HG02943 (cell line): ENCODE measurements around the gene KHSRP.
A peak's percentile ranks its signal among the peaks of the same experiment; 100 is the strongest.

Source experiments
- ATAC-seq: cut with Tn5 transposase; IDR thresholded peaks from one replicate; pipeline ENCODE4 v1.9.1; 2021; ENCODE audit warnings: mild to moderate bottlenecking, low read depth, moderate library complexity; ENCODE audit not compliant: unreplicated experiment

KHSRP gene

DNA sequence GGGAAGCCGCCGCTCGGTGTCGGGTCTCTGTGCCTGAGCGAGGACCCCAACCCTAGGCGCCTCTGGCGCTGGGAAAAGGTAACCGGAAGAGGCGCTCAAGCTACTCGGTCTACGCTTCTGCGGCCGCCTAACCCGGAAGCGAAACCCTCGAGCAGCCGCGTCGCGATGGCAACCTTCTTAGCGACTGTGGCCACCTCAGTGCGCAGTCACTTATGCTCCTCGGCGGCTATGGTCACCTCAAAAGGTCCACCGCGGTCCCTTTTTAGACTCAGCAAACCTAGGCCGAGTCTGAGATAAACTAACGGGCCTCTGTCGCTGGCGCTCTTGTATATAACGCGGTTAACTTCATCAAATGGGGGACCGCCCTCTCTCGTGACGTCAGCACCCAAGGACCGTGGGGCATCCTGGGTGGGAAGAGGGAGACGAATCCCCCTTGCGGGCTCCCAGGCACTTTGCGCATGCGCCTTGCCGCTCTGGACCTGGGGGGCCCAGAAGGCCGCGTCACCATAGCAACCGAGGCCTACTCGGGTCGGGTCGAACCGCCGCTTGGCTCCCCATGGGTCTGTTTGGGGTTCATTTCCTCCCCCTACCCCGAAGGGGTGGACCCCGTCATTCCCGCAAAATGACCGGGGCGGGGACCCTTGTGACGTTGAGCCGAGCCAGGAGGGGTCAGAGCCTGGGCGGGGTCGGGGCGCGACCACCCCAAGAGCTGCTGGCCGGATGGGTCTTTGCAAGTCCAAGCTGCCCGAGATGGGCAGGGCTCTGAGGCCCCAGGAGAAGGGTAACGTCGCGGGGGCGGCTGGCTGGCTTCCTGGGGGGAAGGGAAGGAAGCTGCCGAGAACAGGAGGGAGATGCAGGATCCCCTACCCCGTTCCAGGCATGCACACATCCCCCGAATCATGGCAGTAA lies 31.3 kb downstream of the KHSRP start, which contains the start of gene GTF2F1:
Gene GTF2F1, minus strand, starts transcription at position 91 of the 909 bp plus-strand sequence. CDS start 169 bp downstream, outside the sequence.
- peak; percentile 81 for ATAC-seq

DNA sequence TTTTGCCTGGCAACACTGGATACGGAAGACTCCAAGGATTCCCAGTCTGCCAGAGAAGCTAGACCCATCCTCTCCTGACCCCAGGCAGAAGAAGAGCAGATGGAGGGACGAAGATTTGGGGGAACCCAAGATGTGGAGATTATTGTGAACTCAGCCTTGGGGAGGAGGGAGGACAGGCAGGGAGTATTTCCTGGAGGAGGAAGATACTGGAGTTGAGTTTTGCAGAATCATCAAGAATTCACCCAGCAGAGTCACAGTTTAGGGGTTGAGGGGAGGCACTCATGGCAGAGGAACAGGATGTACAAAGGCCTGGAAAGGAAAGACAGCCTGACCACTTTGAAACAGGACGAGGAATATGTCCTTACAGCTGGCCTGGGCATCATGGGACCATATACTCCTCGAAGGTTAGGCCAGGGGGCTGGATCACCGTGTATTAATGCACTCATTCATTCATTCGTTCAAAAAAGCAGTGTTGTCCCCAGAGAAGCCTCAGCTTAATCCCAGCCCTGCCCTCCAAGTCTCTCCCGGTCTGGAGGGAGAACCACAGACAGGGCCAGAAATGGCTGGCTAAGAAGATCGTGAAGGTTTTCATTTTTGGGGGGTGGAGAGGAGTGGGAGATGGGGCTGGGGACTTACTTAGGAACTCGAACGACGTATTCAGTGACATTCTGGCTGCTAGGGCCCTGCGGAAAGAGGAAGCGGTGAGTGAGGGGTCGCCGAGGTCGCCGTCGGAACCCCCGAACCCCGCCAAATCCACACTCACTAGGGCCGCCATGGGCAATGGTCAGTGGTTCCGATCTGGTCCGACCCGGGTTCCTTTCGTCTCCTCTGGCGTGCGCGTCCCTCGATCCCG lies 32.2 kb downstream of the KHSRP start:
- ATAC-seq: no peak

DNA sequence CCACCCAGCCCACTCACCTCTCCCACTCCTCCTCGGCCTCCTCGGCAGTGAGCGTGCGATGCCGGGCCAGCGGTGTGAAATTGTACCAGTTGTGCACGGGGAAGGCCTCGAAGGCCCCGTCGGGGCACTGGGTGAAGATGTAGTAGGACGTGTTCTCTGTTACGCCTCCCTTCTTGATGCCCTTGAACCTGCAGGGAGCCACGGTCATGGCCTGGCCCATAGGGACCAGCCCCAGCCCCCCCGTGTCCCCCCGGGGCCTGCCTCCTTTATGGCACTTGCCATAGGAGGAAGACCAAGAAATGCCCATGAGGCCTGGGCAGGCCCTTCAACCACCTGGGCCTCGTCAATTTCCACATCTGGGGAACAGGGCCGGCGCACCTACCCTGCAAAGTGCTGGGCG lies 37.2 kb downstream of the KHSRP start:
- ATAC-seq: no peak

DNA sequence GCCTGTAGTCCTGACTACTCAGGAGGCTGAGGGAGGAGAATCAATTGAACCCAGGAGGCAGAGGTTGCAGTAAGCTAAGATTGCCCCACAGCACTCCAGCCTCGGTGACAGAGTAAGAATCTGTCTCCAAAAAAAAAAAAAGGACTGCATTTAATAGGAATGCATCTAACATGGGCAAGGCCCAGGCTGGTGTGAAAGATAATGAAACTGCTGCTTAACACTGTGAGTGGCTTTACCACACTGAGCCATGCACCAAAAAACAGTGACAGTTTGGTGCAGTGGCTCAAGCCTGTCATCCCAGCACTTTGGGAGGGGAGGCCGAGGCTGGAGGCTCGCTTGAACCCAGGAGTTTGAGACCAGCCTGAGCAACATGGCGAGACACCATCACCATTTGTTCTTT lies 40.2 kb downstream of the KHSRP start:
- no peak for ATAC-seq

DNA sequence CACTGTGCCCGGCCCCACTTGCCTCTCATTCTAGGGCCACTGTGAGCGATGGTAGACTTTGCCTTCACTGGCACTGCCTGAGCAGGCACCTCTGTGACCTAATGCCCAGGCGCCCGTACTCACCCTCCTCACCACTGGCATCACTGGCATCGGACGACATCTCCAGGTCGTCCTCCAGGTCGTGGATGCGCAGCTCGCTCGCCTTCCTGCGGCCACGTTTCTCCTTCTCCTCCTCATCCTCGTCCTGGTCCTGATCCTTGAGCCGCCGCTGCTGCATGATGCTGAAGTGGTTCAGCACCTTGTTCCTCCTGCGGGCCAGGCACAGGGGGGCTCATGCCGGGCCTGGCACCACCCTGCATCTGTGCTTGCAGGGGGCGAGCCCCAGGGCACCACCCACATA lies 41.4 kb downstream of the KHSRP start:
- ATAC-seq: no peak

DNA sequence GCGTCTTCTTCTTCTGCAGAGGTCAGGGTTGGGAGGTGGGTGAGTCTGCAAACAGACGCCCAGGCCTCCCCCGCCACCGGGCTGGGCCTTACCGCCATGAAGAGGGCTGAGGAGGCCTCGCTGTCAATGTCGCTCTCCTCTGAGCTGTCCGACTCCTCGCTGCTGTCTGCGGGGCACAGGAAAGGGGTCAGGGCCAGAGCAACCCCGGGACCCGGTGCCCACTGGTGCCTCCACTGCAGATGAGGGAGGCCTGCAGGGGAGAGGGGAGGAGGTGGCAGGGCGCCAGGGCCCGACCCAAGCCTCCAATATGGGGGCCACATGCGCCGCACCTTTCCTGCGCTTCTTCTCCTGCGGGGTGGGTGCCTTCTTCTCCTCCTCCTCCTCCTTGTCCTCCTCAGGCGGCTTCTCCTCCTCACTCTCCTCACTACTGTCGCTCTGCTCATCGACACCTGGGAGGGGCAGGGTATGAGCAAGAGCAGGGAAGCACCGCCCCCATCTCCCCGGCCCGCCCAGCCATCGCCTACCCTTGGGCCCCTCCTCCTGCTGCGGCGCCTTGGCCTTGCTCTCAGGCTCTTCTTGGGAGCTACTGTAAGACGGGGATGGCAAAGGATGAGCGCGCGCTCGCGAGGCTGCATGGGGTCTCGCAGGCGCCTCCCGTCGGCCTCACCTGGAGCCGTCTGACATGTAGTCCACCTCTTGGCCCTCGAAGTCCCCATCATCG lies 43.4 kb downstream of the KHSRP start:
- ATAC-seq: no peak

DNA sequence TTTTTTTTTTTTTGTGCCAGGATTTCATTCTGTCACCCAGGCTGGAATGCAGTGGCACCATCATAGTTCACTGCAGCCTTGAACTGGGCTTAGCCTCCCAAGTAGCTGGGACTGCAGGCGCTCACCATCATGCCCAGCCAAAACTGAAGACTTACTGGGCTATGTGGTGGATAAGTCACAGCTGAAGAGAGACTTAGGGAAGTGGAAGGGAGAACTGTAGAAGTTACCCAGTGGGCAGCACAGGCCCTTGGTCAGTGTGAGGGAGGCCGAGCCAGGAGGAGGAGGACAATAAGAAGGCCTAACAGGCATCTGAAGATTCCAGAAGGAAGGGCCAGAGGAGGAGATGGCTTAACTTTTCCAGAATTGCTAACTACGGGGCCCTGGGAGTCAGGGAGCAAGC lies 44.9 kb downstream of the KHSRP start:
- ATAC-seq: no peak

DNA sequence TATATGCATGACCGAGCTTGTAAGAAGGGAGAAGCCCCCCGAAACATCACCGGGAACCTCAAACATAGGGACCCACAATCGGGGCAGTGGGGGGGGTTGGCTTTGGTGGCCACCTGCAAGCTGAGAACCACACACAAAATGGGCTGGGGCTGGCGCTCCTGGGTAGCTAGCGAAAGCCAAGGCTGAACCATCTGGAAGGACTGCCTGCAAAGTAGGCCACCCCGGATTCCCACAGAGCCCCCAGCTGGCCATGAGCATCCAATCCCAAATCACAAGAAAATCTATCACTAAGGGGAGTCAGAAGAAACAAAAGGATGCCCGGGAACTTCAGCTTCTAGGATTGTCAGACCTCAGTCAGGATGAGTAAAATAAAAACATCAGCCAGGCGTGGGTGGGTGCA lies 46.1 kb downstream of the KHSRP start:
- no peak for ATAC-seq

DNA sequence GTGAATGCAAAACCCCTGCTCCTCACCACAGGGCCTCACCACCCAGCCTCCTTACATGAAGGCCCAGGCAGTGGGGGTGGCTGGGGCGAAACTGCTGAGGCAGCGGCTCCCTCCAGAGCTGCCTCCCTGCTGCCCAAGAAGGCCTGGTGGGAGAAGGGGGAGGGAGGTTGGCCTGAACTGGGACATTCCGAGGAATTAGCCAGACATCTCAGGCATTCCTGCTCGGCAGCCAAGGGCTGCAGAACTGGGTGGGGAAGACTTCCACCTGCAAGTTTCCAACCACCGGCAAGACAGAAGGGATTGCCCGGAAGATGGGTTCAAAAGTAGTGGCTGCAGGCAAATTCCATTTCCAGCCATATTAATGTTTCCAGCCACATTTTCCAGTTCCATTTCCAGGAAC lies 46.6 kb downstream of the KHSRP start:
- no peak for ATAC-seq

DNA sequence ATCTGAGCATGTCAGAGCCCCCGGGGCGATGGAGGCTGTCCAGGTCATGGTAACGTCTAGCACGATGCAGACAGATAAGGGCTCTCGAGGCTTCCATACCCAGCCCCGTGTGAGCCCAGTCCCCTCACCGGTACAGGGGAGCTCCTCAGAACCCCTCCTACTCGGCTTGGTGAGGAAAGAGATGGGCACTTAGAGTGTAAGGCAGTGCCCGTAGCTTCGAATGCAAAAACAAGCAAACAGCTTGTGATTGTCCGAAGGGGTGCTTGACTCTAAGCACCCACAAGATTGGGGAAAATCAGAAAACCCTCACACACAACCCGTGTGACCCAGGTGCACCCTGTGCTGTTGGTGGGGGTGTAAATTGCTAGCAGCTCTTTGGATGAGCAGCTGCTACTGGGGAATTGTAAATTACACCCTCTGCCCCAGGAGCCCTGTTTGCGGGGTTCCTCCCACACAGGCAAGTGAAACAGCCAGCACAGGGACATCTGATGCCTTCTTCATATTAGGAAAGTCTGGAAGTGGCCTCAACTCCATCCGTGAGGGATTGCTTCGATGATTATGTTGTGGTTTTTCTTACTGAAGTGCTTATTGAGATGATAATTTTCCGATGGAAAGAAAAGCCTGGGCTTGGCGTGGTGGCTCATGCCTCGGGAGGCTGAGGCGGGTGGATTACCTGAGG lies 48.0 kb downstream of the KHSRP start:
- no peak for ATAC-seq

DNA sequence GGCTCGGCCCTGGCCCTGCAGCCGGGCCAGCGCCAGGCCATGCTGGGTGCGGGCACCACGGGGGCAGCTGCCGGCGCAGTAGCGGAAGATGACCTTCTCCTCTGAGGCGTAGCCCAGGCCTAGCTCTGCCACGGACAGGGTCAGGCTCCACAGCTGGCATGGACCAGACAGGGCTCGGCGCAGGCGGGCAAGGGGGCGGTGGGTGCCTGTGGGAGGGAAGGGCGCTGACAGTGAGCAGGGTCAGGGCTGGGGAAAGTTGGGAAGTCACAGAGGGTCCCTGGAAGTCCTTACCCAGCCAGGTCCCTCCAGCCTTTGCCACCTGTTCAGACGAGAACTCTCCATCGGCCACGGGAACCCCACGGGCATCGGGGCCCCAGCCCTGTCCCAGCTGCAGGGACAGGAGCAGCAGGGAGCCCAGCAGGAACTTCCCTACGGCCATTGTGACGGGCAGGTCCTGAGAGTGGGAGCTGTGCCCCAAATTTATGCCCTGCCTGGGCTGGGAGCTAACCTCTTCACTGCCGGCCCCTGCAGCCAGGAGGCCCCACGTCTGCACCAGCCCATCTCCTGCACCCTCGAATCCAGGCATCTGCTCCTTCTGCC lies 49.1 kb downstream of the KHSRP start, which contains the start of gene PSPN:
Gene PSPN, minus strand, starts transcription at position 523 of the 600 bp plus-strand sequence. Its CDS starts 84 bp downstream, at position 439.
- ATAC-seq: no peak

DNA sequence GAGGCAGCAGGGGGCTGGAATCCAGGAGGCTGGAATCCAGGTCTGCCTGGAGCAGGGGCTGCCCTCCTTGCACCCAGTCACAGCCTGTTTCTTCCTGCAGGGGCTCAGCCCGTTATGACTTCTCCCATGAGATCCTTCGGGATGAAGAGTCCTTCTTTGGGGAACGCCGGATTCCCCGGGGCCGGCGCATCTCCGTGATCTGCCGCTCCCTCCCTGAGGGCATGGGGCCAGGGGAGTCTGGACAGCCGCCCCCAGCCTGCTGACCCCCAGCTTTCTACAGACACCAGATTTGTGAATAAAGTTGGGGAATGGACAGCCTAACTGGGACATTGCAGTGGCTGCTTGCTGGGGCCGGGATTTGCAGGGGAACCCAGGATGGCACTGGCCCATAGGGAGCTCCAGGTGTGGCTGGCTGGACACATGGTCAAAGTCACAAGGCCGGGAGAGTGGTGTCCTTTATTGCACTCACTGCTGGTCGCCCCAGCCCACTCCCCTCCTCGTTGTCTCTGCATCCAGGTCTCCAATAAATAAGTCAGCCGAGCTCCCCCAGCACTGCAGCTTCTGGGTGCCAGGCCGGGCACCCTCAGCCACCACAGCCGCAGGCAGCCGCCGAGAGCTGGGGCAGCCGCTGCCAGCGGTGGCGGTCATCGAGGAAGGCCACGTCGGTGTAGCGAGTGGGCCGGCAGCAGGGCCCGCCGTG lies 49.8 kb downstream of the KHSRP start:
- ATAC-seq: no peak

DNA sequence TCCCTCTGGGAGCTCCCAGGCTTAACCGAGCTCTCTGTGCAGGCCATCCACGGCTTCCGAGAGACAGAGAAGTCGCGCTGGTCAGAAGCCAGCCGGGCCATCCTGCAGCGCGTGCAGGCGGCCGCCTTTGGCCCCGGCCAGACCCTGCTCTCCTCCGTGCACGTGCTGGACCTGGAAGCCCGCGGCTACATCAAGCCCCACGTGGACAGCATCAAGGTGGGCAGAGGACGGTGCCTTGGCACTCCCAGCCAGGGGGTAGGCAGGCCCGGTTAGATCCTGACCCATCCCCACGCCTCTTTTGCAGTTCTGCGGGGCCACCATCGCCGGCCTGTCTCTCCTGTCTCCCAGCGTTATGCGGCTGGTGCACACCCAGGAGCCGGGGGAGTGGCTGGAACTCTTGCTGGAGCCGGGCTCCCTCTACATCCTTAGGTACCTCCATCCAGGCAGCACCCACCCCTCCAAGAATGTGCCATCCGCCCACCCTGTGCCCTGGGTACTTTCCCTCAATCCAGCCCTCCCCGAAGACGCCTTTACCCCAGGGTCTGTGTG lies 50.4 kb downstream of the KHSRP start:
- no peak for ATAC-seq

DNA sequence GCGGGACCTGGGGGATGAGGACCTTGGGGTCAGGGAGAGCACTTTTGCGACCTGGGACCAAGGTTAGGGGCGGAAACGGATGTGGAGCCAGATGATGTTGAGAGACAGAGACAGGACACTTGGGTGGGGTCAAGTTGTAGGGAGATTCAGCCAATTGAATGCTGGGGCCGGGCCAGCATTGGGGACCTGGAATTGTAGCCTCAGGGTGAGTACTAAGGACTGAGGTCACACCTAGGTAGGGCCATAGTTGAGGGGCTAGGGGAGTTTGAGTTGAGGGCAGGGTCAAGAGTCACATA lies 50.9 kb downstream of the KHSRP start:
- no peak for ATAC-seq

DNA sequence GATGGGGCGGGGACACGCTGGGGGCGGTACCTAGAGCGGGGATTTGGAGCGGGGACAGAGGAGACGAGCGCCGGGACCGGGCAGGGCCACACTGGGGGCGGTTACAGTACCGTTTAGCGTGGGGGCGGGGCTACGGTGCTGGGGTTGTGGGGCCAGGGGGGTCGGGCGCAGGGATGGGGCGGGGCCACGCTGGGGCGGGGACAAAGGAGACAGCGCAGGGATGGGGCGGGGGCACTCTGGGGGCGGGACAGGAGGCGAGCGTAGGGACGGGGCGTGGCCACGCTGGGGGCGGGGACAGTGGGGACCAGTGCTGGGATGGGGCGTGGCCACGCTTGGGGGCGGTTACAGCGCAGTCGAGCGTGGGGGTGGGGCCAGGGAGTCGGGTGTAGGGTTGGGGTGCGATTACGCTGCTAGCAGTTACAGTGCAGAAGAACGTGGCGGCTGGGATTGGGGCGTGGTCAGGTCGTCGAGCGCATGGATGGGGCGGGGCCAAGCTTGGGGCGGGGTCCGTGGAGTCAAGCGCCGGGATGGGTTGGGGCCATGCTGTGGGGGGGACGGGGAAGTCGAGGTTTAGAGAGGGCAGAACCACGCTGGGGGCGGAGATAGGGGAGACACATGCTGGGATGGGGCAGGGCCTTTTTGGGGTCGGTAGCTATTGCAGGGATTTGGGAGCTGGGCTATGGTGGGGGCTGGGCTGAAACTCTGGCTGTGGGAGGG lies 51.4 kb downstream of the KHSRP start:
- ATAC-seq: peak; percentile 41

DNA sequence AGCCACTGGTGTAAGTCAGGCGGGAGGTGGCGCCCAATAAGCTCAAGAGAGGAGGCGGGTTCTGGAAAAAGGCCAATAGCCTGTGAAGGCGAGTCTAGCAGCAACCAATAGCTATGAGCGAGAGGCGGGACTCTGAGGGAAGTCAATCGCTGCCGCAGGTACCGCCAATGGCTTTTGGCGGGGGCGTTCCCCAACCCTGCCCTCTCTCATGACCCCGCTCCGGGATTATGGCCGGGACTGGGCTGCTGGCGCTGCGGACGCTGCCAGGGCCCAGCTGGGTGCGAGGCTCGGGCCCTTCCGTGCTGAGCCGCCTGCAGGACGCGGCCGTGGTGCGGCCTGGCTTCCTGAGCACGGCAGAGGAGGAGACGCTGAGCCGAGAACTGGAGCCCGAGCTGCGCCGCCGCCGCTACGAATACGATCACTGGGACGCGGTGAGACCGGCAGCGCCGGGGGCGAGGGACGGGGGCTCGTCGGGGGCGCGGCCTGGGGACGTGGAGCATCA lies 52.0 kb downstream of the KHSRP start, which contains the start of gene ALKBH7:
Gene ALKBH7, plus strand, starts transcription at position 201 of the 502 bp plus-strand sequence. Its CDS starts 27 bp downstream, at position 228.
- ATAC-seq: peak; percentile 75

DNA sequence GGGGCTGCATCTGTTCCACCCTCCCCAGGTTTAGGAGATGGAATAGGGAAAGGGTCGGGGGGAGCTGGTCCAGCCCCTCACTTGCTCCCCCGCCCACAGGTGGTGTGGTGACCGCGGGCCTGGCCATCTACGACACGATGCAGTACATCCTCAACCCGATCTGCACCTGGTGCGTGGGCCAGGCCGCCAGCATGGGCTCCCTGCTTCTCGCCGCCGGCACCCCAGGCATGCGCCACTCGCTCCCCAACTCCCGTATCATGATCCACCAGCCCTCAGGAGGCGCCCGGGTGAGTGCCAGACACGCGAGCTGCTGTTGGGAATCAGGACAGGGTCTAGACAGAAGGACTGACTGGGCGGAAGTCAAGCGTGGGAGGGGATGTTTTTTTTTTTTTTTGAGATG lies 60.3 kb downstream of the KHSRP start:
- no peak for ATAC-seq
